ENCODE data around the gene SALL2. TPM values are rescaled to one million over a fixed set of nuclear protein-coding genes. Genes with fewer than 3 reads are reported as not detected.

The SALL2 gene
- total RNA-seq (2022; extraction: Qiagen RNA extraction; ENCODE audit: low read depth), result 1.00 to 1.6 TPM (median 1.3 TPM) in 5 replicates

GRCh38 chr14:21525962-21526671 is at the start of gene SALL2:
Gene SALL2 (minus strand): TSS chr14:21526346. CDS start chr14:21526127, 219 bp downstream.

DNA sequence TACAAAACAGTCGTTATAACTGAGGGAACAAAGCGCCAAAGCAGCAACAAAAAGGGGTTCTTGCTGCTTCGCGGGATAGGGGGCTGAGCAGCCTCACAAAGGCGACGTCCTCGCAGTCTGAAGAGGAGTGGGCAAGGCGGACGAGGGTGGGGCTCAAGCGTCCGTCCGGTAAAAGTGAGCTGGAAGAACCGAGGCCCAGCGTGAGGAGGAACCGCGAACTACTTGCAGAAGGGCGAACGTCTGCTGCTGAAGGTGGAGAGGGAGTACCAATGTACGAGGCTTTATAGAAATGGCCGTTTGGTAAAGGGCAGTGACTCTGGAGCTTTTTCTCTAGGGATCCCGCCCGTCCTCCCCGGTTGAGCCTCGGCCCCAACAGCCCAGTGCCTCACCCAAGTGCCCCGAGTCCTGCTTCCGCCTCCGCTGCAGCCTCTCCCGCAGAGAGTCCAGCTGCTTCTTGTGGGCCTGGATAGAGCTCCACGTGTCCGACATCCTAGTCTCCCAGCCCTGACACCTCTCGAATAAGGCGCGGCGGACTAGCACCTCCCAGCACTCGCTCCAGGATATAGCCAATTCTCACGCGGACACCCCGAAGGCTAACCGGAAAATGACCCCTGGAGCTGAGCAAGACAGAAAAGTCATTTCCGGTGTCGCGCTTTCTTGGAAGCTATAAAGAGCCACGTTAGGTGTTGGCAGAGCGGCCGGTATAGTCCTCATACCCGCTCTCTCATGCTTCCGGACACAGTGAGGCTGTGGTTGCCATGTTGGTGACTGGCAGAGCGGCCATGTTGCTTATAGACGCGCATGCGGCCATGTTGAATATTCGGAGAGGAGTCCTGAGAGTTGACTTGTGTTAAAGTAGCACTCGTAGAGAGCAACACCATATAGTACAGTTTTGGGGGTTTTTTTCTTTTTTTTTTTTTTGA is 15.2 kb downstream of the SALL2 start, which contains the start of gene METTL3:
Gene METTL3 (minus strand): TSS at position 606 of the 923 bp plus-strand sequence. CDS start 117 bp downstream, at position 489.

DNA sequence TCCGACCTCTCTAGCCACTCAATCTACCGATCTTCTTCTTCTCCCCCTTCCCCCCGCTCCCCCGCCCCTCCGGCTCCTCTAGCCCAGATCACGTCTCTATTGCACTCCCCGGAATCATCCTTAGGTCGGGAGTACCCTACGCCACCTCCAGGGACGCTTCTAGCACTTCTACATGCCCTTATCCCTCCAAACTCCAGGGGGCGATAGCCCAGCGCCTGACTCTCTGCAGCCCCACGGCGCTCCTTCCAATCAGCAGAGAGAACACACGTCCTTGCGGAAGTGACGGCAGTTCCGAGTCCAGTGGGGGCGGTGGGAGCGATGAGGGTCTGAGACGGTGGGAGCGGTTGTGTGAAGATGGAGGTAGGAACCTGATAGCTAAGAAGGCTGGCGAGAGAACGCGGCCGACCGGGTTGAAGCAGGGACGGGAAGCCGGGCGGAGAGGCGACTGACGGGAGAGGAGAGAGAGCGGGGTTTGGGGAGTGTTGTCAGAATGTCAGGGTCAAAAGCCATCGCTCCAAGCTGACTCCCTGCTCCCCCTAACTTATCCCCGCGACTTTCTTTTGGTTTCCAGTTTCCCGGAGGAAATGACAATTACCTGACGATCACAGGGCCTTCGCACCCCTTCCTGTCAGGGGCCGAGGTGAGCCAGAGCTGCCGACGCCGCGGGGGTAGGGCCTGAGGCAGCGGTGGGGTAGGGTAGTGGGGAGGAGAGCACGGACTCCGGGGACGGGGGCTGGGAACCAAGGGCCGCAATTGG is 49.0 kb downstream of the SALL2 start, which contains the start of the genes RAB2B and TOX4:
Gene RAB2B (minus strand): TSS at position 35 of the 757 bp plus-strand sequence. CDS start 87 bp downstream, outside the sequence.
Gene TOX4 (plus strand): TSS at position 271 of the 757 bp plus-strand sequence. CDS start 84 bp downstream, at position 355.

Other genes starting within 250 kb of the SALL2 start
- 0.07 to 0.71 TPM (median 0.23 TPM) in 5 replicates for gene RPGRIP1, start 246.3 kb downstream of the SALL2 start, total RNA-seq (2022; extraction: Qiagen RNA extraction; ENCODE audit: low read depth)
- gene SUPT16H, start 142.3 kb downstream of the SALL2 start, total RNA-seq (2022; extraction: Qiagen RNA extraction; ENCODE audit: low read depth), result 101 to 123 TPM (median 108 TPM) in 5 replicates
- gene CHD8, start 70.2 kb downstream of the SALL2 start, total RNA-seq (2022; extraction: Qiagen RNA extraction; ENCODE audit: low read depth), result 39.2 to 42.9 TPM (median 40.5 TPM) in 5 replicates
- 9.8 to 15.8 TPM (median 13.0 TPM) in 5 replicates for gene RAB2B, start 49.4 kb downstream of the SALL2 start, total RNA-seq (2022; extraction: Qiagen RNA extraction; ENCODE audit: low read depth)
- 51.2 to 70.3 TPM (median 65.6 TPM) in 5 replicates for gene TOX4, start 49.2 kb downstream of the SALL2 start, total RNA-seq (2022; extraction: Qiagen RNA extraction; ENCODE audit: low read depth)
- gene METTL3, start 15.0 kb downstream of the SALL2 start, total RNA-seq (2022; extraction: Qiagen RNA extraction; ENCODE audit: low read depth), result 41.2 to 51.9 TPM (median 49.7 TPM) in 5 replicates
- gene OR10G3, start 53.7 kb upstream of the SALL2 start, total RNA-seq (2022; extraction: Qiagen RNA extraction; ENCODE audit: low read depth), result not detected in 5 replicates
- gene OR10G2, start 108.6 kb upstream of the SALL2 start, total RNA-seq (2022; extraction: Qiagen RNA extraction; ENCODE audit: low read depth), result not detected in 5 replicates
- not detected in 5 replicates for gene OR4E2, start 127.5 kb upstream of the SALL2 start, total RNA-seq (2022; extraction: Qiagen RNA extraction; ENCODE audit: low read depth)
- gene OR4E1, start 147.5 kb upstream of the SALL2 start, total RNA-seq (2022; extraction: Qiagen RNA extraction; ENCODE audit: low read depth), result not detected in 5 replicates